ENCODE data around the gene CADM2. TPM values are rescaled to one million over a fixed set of nuclear protein-coding genes. Genes with fewer than 3 reads are reported as not detected.

The CADM2 gene
- total RNA-seq, 1 experiment from 2014 or later: not detected

DNA sequence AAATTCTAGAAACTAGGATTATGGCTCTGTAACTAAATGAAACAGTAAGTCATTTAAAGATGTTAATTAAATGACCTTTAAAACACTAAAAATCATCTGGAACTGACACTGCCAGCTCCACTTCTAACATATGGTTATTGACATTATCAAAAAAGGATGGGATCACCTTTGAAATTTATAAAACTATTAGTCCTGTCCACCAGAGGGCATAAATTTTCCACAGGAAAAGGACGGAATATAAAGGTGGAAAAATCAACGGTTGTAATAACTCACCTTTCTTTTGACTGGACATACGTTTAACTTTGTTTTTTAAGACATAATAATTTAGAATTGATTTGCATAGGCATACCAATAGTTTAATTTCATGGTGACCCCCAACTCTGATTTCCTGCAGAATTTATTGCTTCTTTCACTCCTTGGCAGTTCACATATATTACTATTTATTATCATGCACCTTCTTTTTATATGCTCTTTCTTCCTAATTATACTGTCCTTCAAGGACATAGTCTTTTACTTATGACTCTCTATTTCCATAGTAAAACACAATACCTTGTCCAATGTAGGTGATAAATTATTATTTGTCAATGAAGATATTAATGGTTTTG lies 345.7 kb downstream of the CADM2 start:
- no TSS peak for BruUV-seq (replicated peaks)
- CTCF ChIA-PET: no interaction called here
- H3K9me2 ChIP-seq (ENCODE audit: insufficient read depth): no peaks in the 10 kb centered on the region

DNA sequence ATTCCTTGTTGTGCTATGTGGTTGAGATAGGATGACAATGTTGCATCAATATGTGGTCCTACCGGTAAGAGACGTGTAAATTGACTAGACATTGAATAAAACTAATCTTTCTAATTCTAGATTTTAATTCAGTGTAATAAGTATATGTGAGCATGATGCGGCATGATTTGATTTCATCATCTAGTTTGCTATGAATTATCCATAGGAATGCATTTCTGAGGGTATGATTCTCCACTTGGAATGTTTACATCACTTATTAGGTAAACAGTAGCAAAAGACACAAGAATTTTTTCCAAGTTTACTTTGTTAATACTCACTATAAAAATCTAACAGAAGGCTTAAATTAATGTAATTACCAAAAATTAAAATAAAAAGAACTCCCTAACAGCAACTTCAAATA lies 353.5 kb downstream of the CADM2 start:
- DNase-seq (ENCODE audit: low read depth, low spot score): no peak

More for the DNA sequence above, 345.7 kb downstream of the CADM2 start:
- RAD21 ChIA-PET (ENCODE audit: low non-redundant PET in 1 of 2, low total read pairs in 2 of 2, uncharacterized antibody in 2 of 2, unreplicated experiment in 2 of 2): no interaction called here
- intact Hi-C loops (cut with micrococcal nuclease): no loop called here
- no peak for DNase-seq (ENCODE audit: low read depth, low spot score)
- no peaks in the 10 kb centered on the region for H3K27me3 ChIP-seq (ENCODE audit: insufficient read depth, low read length)
- POLR2A ChIA-PET: no interaction called here
- no peaks in the 10 kb centered on the region for H3K4me1 ChIP-seq (ENCODE audit: control insufficient read depth in 1 of 2, insufficient read depth in 2 of 2, low read length in 2 of 2)
- peaks cover 9 to 15% of the 10 kb centered on the region in 2 experiments; a peak in 2 of 4 replicates for H3K9me3 ChIP-seq (ENCODE audit: control insufficient read depth in 1 of 2, insufficient read depth in 1 of 2, low read depth in 1 of 2, low read length in 2 of 2)
- no peak overlapping the region for H3K27ac ChIP-seq (ENCODE audit: low read depth, low read length)
- TF ChIP-seq, protein P1, sequence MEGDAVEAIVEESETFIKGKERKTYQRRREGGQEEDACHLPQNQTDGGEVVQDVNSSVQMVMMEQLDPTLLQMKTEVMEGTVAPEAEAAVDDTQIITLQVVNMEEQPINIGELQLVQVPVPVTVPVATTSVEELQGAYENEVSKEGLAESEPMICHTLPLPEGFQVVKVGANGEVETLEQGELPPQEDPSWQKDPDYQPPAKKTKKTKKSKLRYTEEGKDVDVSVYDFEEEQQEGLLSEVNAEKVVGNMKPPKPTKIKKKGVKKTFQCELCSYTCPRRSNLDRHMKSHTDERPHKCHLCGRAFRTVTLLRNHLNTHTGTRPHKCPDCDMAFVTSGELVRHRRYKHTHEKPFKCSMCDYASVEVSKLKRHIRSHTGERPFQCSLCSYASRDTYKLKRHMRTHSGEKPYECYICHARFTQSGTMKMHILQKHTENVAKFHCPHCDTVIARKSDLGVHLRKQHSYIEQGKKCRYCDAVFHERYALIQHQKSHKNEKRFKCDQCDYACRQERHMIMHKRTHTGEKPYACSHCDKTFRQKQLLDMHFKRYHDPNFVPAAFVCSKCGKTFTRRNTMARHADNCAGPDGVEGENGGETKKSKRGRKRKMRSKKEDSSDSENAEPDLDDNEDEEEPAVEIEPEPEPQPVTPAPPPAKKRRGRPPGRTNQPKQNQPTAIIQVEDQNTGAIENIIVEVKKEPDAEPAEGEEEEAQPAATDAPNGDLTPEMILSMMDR (IDR thresholded peaks at IDR 0.05 in 2 of 3, conservative IDR thresholded peaks at IDR 0.05 in 1 of 3; ENCODE audit: borderline replicate concordance in 1 of 3, insufficient read depth in 1 of 3, low read depth in 2 of 3, low read length in 2 of 3): peak in 1 of 3 experiments; percentile 35; a peak in 3 of 6 replicates
- no peak for TF ChIP-seq CBX3 (IDR thresholded peaks at IDR 0.05; ENCODE audit: low read depth)
- H3K36me3 ChIP-seq (ENCODE audit: control insufficient read depth in 1 of 2, insufficient read depth in 2 of 2, low read length in 2 of 2): no peaks in the 10 kb centered on the region
- no peaks in the 10 kb centered on the region for H3K79me2 ChIP-seq (ENCODE audit: insufficient read depth, low read length)
- H3K9ac ChIP-seq (ENCODE audit: low read length): no peak overlapping the region
- no peak for ATAC-seq
- H3K4me2 ChIP-seq (ENCODE audit: low read length): no peak overlapping the region
- H2AFZ ChIP-seq (ENCODE audit: low read depth, low read length, poor library complexity, severe bottlenecking): no peak overlapping the region
- no peak overlapping the region for H3K4me3 ChIP-seq (replicated peaks in 1 of 2; ENCODE audit: low read depth in 1 of 2, low read length in 2 of 2)
- H4K20me1 ChIP-seq (ENCODE audit: insufficient read depth): no peaks in the 10 kb centered on the region

More for the DNA sequence above, 353.5 kb downstream of the CADM2 start:
- Histone ChIP-seq H4K20me1 (ENCODE audit: insufficient read depth) (no peaks in the 10 kb centered on the region), H3K27me3 (ENCODE audit: insufficient read depth, low read length) (no peaks in the 10 kb centered on the region), H2AFZ (ENCODE audit: low read depth, low read length, poor library complexity, severe bottlenecking) (no peak overlapping the region), H3K79me2 (ENCODE audit: insufficient read depth, low read length) (no peaks in the 10 kb centered on the region), H3K9me3 (ENCODE audit: control insufficient read depth in 1 of 2, insufficient read depth in 1 of 2, low read depth in 1 of 2, low read length in 2 of 2) (peaks cover 3 to 27% of the 10 kb centered on the region in 2 experiments; a peak in 3 of 4 replicates), H3K36me3 (ENCODE audit: control insufficient read depth in 1 of 2, insufficient read depth in 2 of 2, low read length in 2 of 2) (no peaks in the 10 kb centered on the region), H3K4me2 (ENCODE audit: low read length) (no peak overlapping the region), H3K4me1 (ENCODE audit: control insufficient read depth in 1 of 2, insufficient read depth in 2 of 2, low read length in 2 of 2) (no peaks in the 10 kb centered on the region), H3K27ac (ENCODE audit: low read depth, low read length) (no peak overlapping the region), H3K9me2 (ENCODE audit: insufficient read depth) (no peaks in the 10 kb centered on the region), H3K9ac (ENCODE audit: low read length) (no peak overlapping the region), H3K4me3 (replicated peaks in 1 of 2; ENCODE audit: low read depth in 1 of 2, low read length in 2 of 2) (no peak overlapping the region)
- intact Hi-C loops (cut with micrococcal nuclease): no loop called here
- ChIA-PET CTCF (no interaction called here), RAD21 (ENCODE audit: low non-redundant PET in 1 of 2, low total read pairs in 2 of 2, uncharacterized antibody in 2 of 2, unreplicated experiment in 2 of 2) (no interaction called here), POLR2A (no interaction called here)
- TF ChIP-seq SP1 (IDR thresholded peaks at IDR 0.05; ENCODE audit: low read depth) (no peak), TCF7L2 (IDR thresholded peaks at IDR 0.05; ENCODE audit: borderline replicate concordance, extremely low read depth, insufficient read depth, insufficient read length) (no peak), ZFX (IDR thresholded peaks at IDR 0.05) (no peak), ELF1 (IDR thresholded peaks at IDR 0.05; ENCODE audit: borderline replicate concordance, low read depth) (no peak), CBX3 (IDR thresholded peaks at IDR 0.05; ENCODE audit: low read depth) (no peak), EZH2 (IDR thresholded peaks at IDR 0.05) (no peak), ZNF274 (IDR thresholded peaks at IDR 0.05; ENCODE audit: low read depth, low read length) (no peak), RAD21 (IDR thresholded peaks at IDR 0.05; ENCODE audit: low read depth) (no peak), EGR1 (IDR thresholded peaks at IDR 0.05; ENCODE audit: low read depth) (no peak), JUND (IDR thresholded peaks at IDR 0.05) (no peak), FOSL1 (IDR thresholded peaks at IDR 0.05; ENCODE audit: low read depth) (no peak)
- TF ChIP-seq, protein P1 (IDR thresholded peaks at IDR 0.05 in 2 of 3, conservative IDR thresholded peaks at IDR 0.05 in 1 of 3; ENCODE audit: borderline replicate concordance in 1 of 3, insufficient read depth in 1 of 3, low read depth in 2 of 3, low read length in 2 of 3): no peak
- ATAC-seq: no peak
- no TSS peak for BruUV-seq (replicated peaks)
